Measurements from ENCODE around the gene ERC2.
"Not testable (repeated sequence)": the region's sequence is repeated elsewhere in the genome, so short reads cannot be mapped to it uniquely, and the experiment has no call there.

Gene ERC2

DNA sequence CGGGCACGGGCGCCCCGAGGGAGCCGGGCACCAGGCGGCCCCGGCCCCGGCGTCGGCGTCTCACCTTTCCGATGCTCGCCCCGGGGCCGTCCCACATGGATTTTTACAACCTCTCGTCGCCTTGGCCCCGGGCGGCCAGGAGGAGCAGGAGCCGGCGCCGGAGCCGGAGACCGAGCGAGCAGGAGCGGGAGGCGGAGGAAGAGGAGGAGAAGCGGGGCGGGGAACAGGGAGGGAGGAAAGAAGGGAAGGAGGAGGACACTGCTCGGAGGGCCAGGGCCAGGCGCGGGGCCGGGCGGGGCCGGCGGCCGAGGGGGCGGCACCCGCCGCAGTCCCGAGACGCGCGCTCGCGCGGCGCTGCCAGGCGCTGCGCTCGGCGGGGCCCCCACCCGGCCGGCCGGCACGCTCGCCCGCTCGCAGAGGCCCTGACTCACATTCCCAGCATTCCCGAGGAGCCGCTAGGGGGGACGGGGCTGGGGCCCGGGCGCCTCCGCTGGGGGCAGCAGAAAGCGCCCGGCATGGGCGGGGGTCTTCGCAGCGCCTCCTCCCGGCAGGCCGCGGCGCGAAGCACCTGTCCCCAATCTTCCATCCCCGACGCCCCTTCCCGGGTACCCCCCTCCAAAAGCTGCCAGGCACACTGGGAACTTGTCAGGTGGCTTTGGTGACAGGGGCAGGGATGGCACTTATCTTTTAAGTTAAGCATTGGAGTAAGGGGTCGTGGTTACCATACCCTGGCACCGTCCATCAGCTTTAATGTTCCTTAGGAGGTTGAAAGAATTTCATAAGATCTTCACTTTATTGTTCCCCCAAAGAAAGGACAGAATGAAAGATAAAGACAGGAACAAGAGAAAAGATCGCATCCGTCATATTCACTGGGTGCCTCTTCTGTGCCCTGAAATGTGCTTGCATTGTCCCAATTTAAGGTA lies at the start of gene ERC2:
Gene ERC2, minus strand, starts transcription at position 284 of the 923 bp plus-strand sequence.
- Mint-ChIP-seq H3K27ac (no peak within 1 kb of the TSS), H3K9me3 (no peaks in the 10 kb centered on the region), H3K36me3 (no peaks in the 10 kb centered on the region), H3K27me3 (peaks cover 72% of the 10 kb centered on the region), H3K4me3 (peak within 1 kb of the TSS; percentile 58), H3K4me1 (peaks cover 5% of the 10 kb centered on the region)
- CTCF ChIA-PET = no interaction called here
- no peak for DNase-seq

DNA sequence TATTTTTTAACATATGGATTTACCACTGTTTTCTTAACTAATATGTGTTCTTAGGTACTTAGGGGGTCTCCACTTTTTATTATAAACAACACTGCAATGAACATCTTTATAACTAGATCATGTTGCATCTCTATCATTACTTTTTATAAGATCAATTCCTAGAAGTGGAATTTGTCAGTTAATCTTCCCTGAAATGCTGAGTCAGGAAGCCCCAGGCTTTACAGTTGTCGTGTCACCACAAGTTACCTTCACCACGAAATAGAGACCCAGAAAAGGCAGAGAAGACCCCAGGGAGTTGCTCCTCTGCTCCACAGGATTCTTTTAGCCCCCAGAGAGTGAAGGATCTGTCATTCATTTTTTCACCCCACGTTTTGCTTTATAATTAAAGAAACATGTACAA lies 34.5 kb upstream of the ERC2 start:
- Mint-ChIP-seq H3K27ac (no peak overlapping the region), H3K27me3 (no peaks in the 10 kb centered on the region), H3K9me3 (no peaks in the 10 kb centered on the region), H3K4me1 (no peaks in the 10 kb centered on the region), H3K4me3 (no peak overlapping the region), H3K36me3 (no peaks in the 10 kb centered on the region)
- DNase-seq = no peak
- CTCF ChIA-PET = no interaction called here

DNA sequence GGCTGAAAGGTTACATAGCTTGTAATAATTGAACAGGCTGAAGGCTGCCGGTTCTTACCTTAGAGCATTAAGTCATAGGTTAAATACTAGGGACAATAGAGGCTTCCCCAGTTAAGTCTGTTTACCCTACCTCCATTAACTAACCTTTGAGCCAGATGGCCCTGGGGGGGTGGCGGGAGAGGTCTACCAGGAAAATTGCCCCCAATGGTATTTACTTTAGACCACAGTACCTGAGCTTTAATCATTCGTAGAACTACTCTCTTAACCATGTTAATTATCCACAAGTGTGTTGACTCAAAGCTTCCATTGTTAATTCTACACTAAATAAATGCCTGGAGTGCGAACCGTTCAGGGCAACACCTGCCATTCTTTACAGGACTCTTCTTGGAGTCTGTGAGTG lies 28.1 kb upstream of the ERC2 start:
- not testable (repeated sequence) for H3K36me3 Mint-ChIP-seq, H3K4me1 Mint-ChIP-seq, H3K27me3 Mint-ChIP-seq, H3K9me3 Mint-ChIP-seq, H3K4me3 Mint-ChIP-seq, H3K27ac Mint-ChIP-seq, DNase-seq
- CTCF ChIA-PET = interaction anchor here (0.7 to 1.7 kb wide), 3 partner anchors 10 to 425 kb away, joined by 3 to 4 read pairs (median 3); no protein-coding TSS in a partner anchor

DNA sequence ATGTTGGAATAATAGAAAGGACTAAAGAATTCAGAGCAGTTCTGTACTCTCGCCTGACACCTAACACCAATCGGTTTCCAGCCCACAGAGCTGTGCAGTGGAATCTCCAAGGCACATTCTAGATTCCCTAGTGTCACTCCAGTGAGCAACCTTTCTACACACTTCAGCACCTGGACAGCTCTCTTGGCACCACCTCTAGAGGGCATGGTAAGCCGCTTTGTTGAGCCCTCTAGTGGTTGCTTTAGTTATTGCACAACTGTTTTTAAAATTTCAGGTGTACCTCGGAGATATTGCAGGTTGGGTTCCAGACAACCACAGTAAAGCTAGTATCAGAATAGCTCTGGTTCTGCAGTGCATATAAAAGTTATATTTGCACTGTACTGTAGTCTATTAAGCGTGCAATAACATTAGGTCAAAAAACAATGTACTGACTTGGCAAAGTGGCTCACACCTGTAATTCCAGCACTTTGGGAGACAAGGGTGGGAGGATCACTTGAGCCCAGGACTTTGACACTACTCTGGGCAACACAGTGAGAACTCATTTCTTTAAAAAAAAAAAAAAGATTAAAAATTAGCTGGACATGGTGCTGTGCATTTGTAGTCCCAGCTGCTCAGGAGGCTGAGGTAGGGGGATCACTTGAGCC lies 26.5 kb upstream of the ERC2 start:
- no peak overlapping the region for H3K27ac Mint-ChIP-seq
- no peaks in the 10 kb centered on the region for H3K36me3 Mint-ChIP-seq
- CTCF ChIA-PET = interaction anchor here (0.6 to 1.9 kb wide), 10 partner anchors 9 to 154 kb away, joined by 3 to 8 read pairs (median 4); no protein-coding TSS in a partner anchor
- no peaks in the 10 kb centered on the region for H3K4me1 Mint-ChIP-seq
- no peaks in the 10 kb centered on the region for H3K9me3 Mint-ChIP-seq
- DNase-seq = peak; percentile 87
- H3K27me3 Mint-ChIP-seq = peaks cover 5% of the 10 kb centered on the region
- no peak overlapping the region for H3K4me3 Mint-ChIP-seq

DNA sequence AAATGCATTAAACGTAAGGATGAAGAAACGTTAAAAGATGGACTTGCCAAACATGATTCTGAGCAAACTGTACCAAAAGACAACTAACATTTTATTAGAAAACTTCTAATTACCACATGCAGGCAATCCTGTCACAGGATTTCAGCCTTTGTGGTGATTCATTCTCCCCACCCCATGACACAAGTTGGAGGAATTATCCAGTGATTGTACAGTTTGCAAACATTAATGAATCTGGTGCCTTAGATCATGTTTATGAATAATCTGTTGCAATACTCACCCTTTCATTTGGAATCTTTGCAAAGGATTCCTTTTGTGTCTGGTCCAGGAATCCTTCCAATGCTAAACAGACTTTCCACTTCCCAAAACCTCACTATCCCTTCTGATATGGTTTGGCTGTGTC lies 23.3 kb upstream of the ERC2 start:
- no peak overlapping the region for H3K27ac Mint-ChIP-seq
- no peaks in the 10 kb centered on the region for H3K4me1 Mint-ChIP-seq
- CTCF ChIA-PET = no interaction called here
- H3K4me3 Mint-ChIP-seq = no peak overlapping the region
- DNase-seq = no peak
- H3K9me3 Mint-ChIP-seq = no peaks in the 10 kb centered on the region
- H3K27me3 Mint-ChIP-seq = peaks cover 9% of the 10 kb centered on the region
- no peaks in the 10 kb centered on the region for H3K36me3 Mint-ChIP-seq

DNA sequence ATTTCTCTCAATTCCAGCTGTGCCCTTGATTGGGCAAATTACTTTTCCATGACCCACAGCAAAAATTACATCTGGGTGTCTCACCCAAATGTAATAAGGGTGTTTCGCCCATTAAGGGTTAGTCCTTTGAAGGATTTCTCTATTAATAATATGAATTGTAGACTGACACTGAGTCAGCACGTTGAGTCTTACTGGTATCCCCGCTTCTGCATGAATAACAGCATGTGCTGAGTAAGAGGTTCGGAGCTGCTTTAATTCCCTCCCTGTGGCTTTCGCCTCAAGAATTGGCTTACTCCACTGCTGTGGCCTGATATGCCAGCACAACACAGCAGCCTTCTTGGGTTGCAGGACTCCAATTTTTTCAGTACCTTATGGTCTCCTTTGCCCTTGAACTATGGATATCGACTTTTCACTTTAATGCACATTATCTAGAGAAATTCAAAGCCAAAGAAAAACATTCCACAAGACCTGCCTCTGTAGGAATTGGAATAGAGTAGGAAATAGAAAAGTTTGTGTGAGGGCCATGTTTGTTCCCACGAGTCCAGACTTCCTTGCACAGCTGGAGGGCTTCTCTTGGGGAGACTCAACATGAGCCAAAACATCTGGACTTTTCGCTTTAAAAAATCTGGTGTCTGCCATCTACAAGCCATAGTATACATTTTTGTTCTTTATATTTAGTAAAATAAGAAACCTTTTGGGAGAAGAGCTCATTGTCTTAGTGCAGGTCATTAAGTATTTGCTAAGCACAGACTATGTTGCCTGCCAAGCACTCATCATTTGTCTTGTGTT lies 20.7 kb upstream of the ERC2 start:
- H3K9me3 Mint-ChIP-seq = no peaks in the 10 kb centered on the region
- no peak overlapping the region for H3K4me3 Mint-ChIP-seq
- CTCF ChIA-PET = no interaction called here
- peaks cover 9% of the 10 kb centered on the region for H3K27me3 Mint-ChIP-seq
- no peak for DNase-seq
- H3K36me3 Mint-ChIP-seq = no peaks in the 10 kb centered on the region
- no peaks in the 10 kb centered on the region for H3K4me1 Mint-ChIP-seq
- H3K27ac Mint-ChIP-seq = no peak overlapping the region

DNA sequence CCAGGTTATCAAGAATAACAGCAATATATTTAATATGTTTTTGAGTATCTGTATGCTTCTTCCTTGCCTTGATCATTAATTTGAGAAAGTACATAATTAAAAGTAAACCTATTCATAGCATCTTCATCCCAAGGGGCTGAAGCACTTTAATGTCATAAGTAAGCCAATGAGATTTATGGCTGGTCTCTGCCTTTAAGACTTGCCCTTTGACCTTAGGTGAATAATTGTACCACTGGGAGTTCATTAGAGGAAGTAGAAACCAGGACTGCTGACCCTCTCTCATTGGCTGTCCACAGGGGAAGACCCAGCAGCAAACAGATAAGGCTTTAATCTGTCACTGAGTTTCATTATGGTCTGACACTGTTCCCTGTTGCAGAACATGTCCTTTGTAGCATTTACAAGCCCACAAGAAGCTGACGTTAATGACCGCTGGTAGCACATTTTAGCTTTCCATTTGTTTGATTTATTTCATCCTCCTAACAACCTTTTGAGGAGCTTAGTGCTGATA lies 16.3 kb upstream of the ERC2 start:
- peaks cover 10% of the 10 kb centered on the region for H3K27me3 Mint-ChIP-seq

DNA sequence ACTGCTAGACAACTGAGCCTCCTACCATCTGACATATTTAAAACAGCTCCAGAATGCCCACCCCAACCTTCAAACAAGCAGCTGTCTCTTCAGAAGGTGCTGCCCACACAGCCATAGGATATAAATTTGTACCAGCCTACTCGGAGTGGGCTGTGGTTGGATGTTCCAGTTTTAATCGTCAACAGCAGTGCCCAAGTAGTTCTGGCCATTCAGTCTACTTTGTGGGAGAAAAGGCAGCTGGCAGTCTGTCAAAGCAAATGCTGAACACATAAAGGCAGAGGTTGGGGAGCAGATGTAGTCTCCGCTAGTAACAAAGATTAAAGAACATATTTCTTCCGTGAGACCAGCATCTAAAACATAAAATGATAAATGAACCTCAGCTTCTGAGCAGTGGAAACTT lies 15.9 kb upstream of the ERC2 start:
- H3K4me3 Mint-ChIP-seq = no peak overlapping the region
- no peaks in the 10 kb centered on the region for H3K9me3 Mint-ChIP-seq
- no peaks in the 10 kb centered on the region for H3K4me1 Mint-ChIP-seq
- H3K27ac Mint-ChIP-seq = no peak overlapping the region
- peaks cover 10% of the 10 kb centered on the region for H3K27me3 Mint-ChIP-seq
- DNase-seq = no peak
- CTCF ChIA-PET = interaction anchor here (1.0 to 2.2 kb wide), 2 partner anchors 11 to 512 kb away, joined by 3 to 8 read pairs; no protein-coding TSS in a partner anchor
- no peaks in the 10 kb centered on the region for H3K36me3 Mint-ChIP-seq

More for the DNA sequence above, 16.3 kb upstream of the ERC2 start:
- no peak overlapping the region for H3K4me3 Mint-ChIP-seq
- no peaks in the 10 kb centered on the region for H3K9me3 Mint-ChIP-seq
- H3K4me1 Mint-ChIP-seq = no peaks in the 10 kb centered on the region
- no peaks in the 10 kb centered on the region for H3K36me3 Mint-ChIP-seq
- CTCF ChIA-PET = interaction anchor here (1.0 to 2.2 kb wide), 2 partner anchors 10 to 511 kb away, joined by 3 to 8 read pairs; no protein-coding TSS in a partner anchor
- DNase-seq = no peak
- no peak overlapping the region for H3K27ac Mint-ChIP-seq

DNA sequence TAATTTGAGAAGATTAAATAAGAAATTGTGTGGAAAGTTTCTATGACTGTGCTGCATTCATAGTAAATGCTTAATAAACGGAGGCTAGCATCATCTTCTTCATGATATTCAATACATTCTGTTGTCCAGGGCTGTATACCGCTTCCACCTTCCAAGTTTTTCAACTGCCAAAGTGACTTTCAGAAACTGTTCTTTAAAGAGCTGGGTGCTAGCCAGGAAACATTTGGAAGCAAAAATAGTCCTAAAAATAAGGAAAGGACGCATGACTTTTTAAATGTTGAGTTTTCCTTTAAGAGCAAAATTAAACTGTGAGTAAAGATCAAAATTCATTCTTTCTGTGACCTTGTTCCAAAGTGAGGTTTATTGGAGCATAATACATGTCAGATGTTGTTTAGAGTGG lies 9.4 kb upstream of the ERC2 start:
- no peaks in the 10 kb centered on the region for H3K36me3 Mint-ChIP-seq
- CTCF ChIA-PET = interaction anchor here (1.2 kb wide), 1 partner anchor 17 kb away, joined by 6 read pairs; no protein-coding TSS in a partner anchor
- no peak overlapping the region for H3K4me3 Mint-ChIP-seq
- H3K9me3 Mint-ChIP-seq = no peaks in the 10 kb centered on the region
- H3K27ac Mint-ChIP-seq = no peak overlapping the region
- H3K27me3 Mint-ChIP-seq = peaks cover 22% of the 10 kb centered on the region
- DNase-seq = no peak
- H3K4me1 Mint-ChIP-seq = no peaks in the 10 kb centered on the region

DNA sequence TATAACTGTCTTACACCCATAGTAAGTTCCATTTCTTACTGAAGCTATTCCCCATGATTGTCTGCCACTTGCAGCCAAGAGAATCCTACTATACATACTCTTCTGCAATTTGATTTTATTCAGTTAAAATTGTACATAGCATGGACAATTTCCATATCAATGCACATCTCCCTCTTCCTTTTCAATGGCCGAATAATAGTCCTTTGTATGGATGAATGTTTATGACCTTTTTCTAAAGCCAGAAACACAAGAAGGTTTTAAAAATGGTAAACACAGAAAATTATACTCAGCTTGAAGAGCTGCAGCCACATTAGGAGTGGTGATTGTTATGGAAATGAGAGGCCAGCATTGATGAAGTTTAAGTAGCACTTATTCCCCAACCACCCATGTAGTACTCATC lies 8.5 kb upstream of the ERC2 start:
- no peaks in the 10 kb centered on the region for H3K4me1 Mint-ChIP-seq
- no peak overlapping the region for H3K4me3 Mint-ChIP-seq
- H3K27me3 Mint-ChIP-seq = peaks cover 22% of the 10 kb centered on the region
- H3K36me3 Mint-ChIP-seq = no peaks in the 10 kb centered on the region
- no peak for DNase-seq
- CTCF ChIA-PET = interaction anchor here (1.2 kb wide), 1 partner anchor 18 kb away, joined by 6 read pairs; no protein-coding TSS in a partner anchor
- H3K27ac Mint-ChIP-seq = no peak overlapping the region
- no peaks in the 10 kb centered on the region for H3K9me3 Mint-ChIP-seq

DNA sequence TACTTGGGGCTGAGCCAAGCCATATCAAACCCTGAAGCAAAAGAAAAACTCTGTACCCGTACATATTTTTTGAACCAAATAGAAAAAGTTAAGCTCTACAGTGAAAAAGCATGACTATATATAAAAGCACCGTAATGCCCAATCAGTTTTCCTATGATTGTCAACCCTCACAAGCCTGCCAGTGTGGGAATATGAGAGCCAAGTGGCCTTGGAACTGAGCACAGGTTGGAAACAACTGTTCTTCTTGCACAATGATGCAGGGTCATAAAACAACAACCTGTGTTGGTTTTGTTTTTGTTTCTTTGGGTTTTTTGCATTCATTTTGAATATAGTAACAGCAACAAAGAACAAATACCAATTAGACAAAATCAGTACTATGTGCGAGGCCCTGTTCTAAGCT lies 3.5 kb upstream of the ERC2 start:
- CTCF ChIA-PET = no interaction called here

DNA sequence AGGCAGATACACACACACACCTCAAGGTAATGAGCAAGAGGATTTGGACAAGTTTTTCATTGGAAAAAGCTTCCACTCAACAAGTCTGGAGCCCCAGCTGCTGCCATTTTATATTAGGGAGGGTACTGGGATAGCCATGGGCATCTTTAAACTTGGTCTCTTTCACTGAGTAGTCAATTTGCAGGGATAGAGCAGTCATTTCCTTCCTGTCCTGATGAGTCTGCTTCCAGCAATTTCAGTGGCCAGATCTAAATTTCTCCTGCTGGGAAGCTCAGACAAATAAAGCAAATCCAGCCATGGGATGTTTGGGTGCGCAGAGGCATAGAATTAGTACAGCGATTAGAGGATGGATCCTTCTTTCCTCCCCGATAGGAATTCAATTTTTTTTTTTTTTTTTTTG lies 874 bp upstream of the ERC2 start:
- DNase-seq = no peak
- no peak overlapping the region for H3K27ac Mint-ChIP-seq
- CTCF ChIA-PET = no interaction called here
- H3K4me1 Mint-ChIP-seq = peaks cover 5% of the 10 kb centered on the region
- H3K36me3 Mint-ChIP-seq = no peaks in the 10 kb centered on the region
- no peak overlapping the region for H3K4me3 Mint-ChIP-seq
- peaks cover 75% of the 10 kb centered on the region for H3K27me3 Mint-ChIP-seq
- no peaks in the 10 kb centered on the region for H3K9me3 Mint-ChIP-seq

More for the DNA sequence above, 3.5 kb upstream of the ERC2 start:
- H3K27ac Mint-ChIP-seq = no peak overlapping the region
- peaks cover 58% of the 10 kb centered on the region for H3K27me3 Mint-ChIP-seq
- no peak overlapping the region for H3K4me3 Mint-ChIP-seq
- no peaks in the 10 kb centered on the region for H3K9me3 Mint-ChIP-seq
- DNase-seq = no peak
- peaks cover 5% of the 10 kb centered on the region for H3K4me1 Mint-ChIP-seq
- no peaks in the 10 kb centered on the region for H3K36me3 Mint-ChIP-seq

DNA sequence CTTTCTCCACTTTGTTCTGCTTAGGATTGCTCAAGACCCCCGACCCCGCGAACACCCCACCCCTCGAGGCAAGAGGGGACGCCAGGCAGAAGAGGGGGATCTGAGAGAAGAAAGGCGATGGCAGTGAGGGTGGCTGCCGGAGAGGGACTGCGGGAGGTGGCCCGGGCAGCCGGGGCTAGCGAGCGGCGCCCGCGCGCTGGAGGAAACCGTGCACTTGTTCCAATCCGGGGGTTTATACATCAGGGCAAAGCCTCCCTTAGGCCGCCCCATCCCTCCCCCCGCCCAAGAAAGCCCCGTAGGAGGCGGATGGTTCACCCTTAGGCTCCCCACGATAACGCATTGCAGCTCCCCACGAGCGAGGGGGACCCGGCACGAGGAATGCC lies 475 bp downstream of the ERC2 start:
- CTCF ChIA-PET = no interaction called here
- no peaks in the 10 kb centered on the region for H3K9me3 Mint-ChIP-seq
- peaks cover 5% of the 10 kb centered on the region for H3K4me1 Mint-ChIP-seq
- no peak overlapping the region for H3K4me3 Mint-ChIP-seq
- no peak overlapping the region for H3K27ac Mint-ChIP-seq
- H3K27me3 Mint-ChIP-seq = peaks cover 76% of the 10 kb centered on the region
- DNase-seq = no peak
- no peaks in the 10 kb centered on the region for H3K36me3 Mint-ChIP-seq

DNA sequence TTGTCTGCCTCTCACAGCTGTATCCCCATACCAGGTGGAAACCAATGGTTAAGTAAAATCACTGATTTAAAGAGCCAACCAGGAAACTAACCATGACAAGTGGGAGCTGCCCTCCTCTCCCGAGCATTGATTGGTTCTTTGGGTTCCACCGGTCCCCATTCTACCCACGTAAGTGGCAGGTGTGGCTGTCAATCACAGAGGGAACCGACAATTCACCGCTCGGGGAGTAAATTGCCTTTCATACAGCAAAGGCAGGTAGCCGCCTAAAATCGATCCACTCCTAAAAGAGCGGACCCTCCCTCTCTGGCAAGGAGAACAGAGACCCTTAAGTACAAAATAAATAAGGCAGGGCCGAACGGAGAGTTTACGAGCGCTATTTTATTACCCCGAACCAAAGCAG lies 1.2 kb downstream of the ERC2 start:
- H3K27ac Mint-ChIP-seq = no peak overlapping the region
- H3K27me3 Mint-ChIP-seq = peaks cover 79% of the 10 kb centered on the region
- H3K9me3 Mint-ChIP-seq = no peaks in the 10 kb centered on the region
- CTCF ChIA-PET = no interaction called here
- H3K4me3 Mint-ChIP-seq = peak overlapping the region; percentile 58
- peak; percentile 32 for DNase-seq
- peaks cover 5% of the 10 kb centered on the region for H3K4me1 Mint-ChIP-seq
- no peaks in the 10 kb centered on the region for H3K36me3 Mint-ChIP-seq

All from activated naive CD4-positive, alpha-beta T cell treated with anti-CD3 and anti-CD28 coated beads, Interleukin-2, amount 10 ng/mL, durations not matched to agents 7 days and 5 days (primary cell).